Measurements from ENCODE around the gene LATS1.

GRCh38 chr6:149723262-149723661, 5.4 kb upstream of the LATS1 start:
- TF ChIP-seq EZH2 (IDR thresholded peaks at IDR 0.05; ENCODE audit: borderline replicate concordance, low read depth, low read length, poor library complexity, severe bottlenecking) (no peak), CTCF (conservative IDR thresholded peaks at IDR 0.05; ENCODE audit: low read depth, low read length) (no peak)

All from A673 (cell line).